Measurements from ENCODE around the gene VSIG10.

GRCh38 chr12:118089782-118090181, 14.0 kb downstream of the VSIG10 start:
- TF ChIP-seq OSR1 (CRISPR knock-in tag; IDR thresholded peaks at IDR 0.05) = no peak
- TF ChIP-seq POU6F1 (CRISPR knock-in tag; IDR thresholded peaks at IDR 0.05; ENCODE audit: borderline replicate concordance, low read depth) = no peak
- TF ChIP-seq CREB5 (CRISPR knock-in tag; IDR thresholded peaks at IDR 0.05; ENCODE audit: low read depth) = no peak
- no peak for TF ChIP-seq ARNTL (CRISPR knock-in tag; IDR thresholded peaks at IDR 0.05; ENCODE audit: borderline replicate concordance, low read depth)
- no peak for TF ChIP-seq BACH2 (CRISPR knock-in tag; IDR thresholded peaks at IDR 0.05; ENCODE audit: borderline replicate concordance)
- no peak for TF ChIP-seq TCF4 (CRISPR knock-in tag; IDR thresholded peaks at IDR 0.05; ENCODE audit: borderline replicate concordance)
- no peak for TF ChIP-seq ZFP30 (CRISPR knock-in tag; IDR thresholded peaks at IDR 0.05)
- TF ChIP-seq ISL1 (CRISPR knock-in tag; IDR thresholded peaks at IDR 0.05) = no peak
- TF ChIP-seq, protein P1, sequence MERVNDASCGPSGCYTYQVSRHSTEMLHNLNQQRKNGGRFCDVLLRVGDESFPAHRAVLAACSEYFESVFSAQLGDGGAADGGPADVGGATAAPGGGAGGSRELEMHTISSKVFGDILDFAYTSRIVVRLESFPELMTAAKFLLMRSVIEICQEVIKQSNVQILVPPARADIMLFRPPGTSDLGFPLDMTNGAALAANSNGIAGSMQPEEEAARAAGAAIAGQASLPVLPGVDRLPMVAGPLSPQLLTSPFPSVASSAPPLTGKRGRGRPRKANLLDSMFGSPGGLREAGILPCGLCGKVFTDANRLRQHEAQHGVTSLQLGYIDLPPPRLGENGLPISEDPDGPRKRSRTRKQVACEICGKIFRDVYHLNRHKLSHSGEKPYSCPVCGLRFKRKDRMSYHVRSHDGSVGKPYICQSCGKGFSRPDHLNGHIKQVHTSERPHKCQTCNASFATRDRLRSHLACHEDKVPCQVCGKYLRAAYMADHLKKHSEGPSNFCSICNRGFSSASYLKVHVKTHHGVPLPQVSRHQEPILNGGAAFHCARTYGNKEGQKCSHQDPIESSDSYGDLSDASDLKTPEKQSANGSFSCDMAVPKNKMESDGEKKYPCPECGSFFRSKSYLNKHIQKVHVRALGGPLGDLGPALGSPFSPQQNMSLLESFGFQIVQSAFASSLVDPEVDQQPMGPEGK (CRISPR knock-in tag; IDR thresholded peaks at IDR 0.05; ENCODE audit: borderline replicate concordance) = no peak
- no peak for TF ChIP-seq ZFP3 (CRISPR knock-in tag; IDR thresholded peaks at IDR 0.05)
- TF ChIP-seq ZNF8 (CRISPR knock-in tag; IDR thresholded peaks at IDR 0.05) = no peak
- TF ChIP-seq TOX (CRISPR knock-in tag; IDR thresholded peaks at IDR 0.05; ENCODE audit: borderline replicate concordance) = no peak
- TF ChIP-seq RARB (CRISPR knock-in tag; IDR thresholded peaks at IDR 0.05) = no peak
